Kidney (tissue), 14 donors: ENCODE results near the gene ZNF524. TPM values are rescaled to one million over a fixed set of nuclear protein-coding genes. Genes with fewer than 3 reads are reported as not detected.

Experiments
- DNase-seq, 5 donors: peaks; one replicate each; pipeline ENCODE4 v3.0.0-alpha.2; 2013 to 2020
- FAIRE-seq: peaks from 2 replicates; lab custom pipeline; 2012; peaks lifted over from hg19 to GRCh38; lab: Jason Lieb, UNC
- H3K27ac ChIP-seq, 2 donors: one replicate each; pipeline ENCODE4 v1.7.0; 2013; ENCODE audit warnings: low read depth in 2 of 2, low read length in 2 of 2, inconsistent platforms in 1 of 2
- H3K27me3 ChIP-seq: one replicate; pipeline ENCODE4 v1.7.1; 2013; ENCODE audit warnings: low read length, inconsistent platforms; ENCODE audit not compliant: control insufficient read depth, insufficient read depth
- H3K36me3 ChIP-seq, 3 donors: one replicate each; pipeline versions ENCODE4 v1.7.0 to v1.7.1; 2013; ENCODE audit warnings: low read length in 3 of 3, control low read depth in 1 of 3, inconsistent platforms in 1 of 3; ENCODE audit not compliant: insufficient read depth in 3 of 3, control insufficient read depth in 2 of 3
- H3K4me1 ChIP-seq, 3 donors: one replicate each; pipeline versions ENCODE4 v1.7.0 to v1.7.1; 2013; ENCODE audit warnings: low read length in 3 of 3, inconsistent platforms in 1 of 3, low read depth in 1 of 3; ENCODE audit not compliant: control insufficient read depth in 2 of 3, insufficient read depth in 2 of 3
- H3K4me3 ChIP-seq, 3 donors: one replicate each; pipeline versions ENCODE4 v1.7.0 to v1.8.1; 2013; ENCODE audit warnings: low read length in 3 of 3, control low read depth in 1 of 3, inconsistent platforms in 1 of 3
- H3K9ac ChIP-seq, 3 donors: one replicate each; pipeline versions ENCODE4 v1.7.0 to v1.7.1; 2013; ENCODE audit warnings: low read length in 3 of 3, control low read depth in 1 of 3, inconsistent platforms in 1 of 3
- H3K9me3 ChIP-seq, 3 donors: one replicate each; pipeline versions ENCODE4 v1.7.0 to v1.7.1; 2013; ENCODE audit warnings: low read length in 3 of 3, control low read depth in 1 of 3, inconsistent platforms in 1 of 3; ENCODE audit not compliant: control insufficient read depth in 2 of 3, insufficient read depth in 1 of 3
- intact Hi-C: fragments of 100-400 bp; cut with DNase I; formaldehyde crosslinking; loops from one replicate; pipeline ENCODE4 v1.11.1; 2022
- polyA plus RNA-seq: library from polyadenylated mRNA; stranded (reverse); fragments of 350-450 nt; fragmentation: Illumina TruSeq; extraction: RNeasy Lipid Tissue Mini Kit (QIAGEN cat#74804); gene quantifications from one replicate; pipeline ENCODE4 v1.2.3, GENCODE V29; 2014; ENCODE audit warnings: low read depth, low replicate concordance; ENCODE audit not compliant: insufficient read depth
- total RNA-seq: library from RNA; stranded (reverse); fragmentation: NEBNext Ultra II Directional; extraction: Animal tissue kit (Norgen Biotek cat#: 25700); gene quantifications from one replicate; pipeline ENCODE4 v1.2.1, GENCODE V29; 2021
- TF ChIP-seq, protein P1 (sequence below): IDR thresholded peaks from 3 replicates; pipeline ENCODE4 v1.5.1; 2012; ENCODE audit warnings: mild to moderate bottlenecking, moderate library complexity, borderline replicate concordance; ENCODE audit not compliant: insufficient read depth; ENCODE audit errors: extremely low read depth
- donor health status: control.
- donor health status: control.
- donor health status: control.
- donor health status: control.
- donor health status: control.
- donor health status: DM: yes; HTN: yes; CAD: no.
- donor health status: Normal renal cell carcinoma (clear cell type).

The ZNF524 gene
- total and polyA plus RNA-seq, 2 donors from 2014 or later = 22.9 to 32.6 TPM

DNA sequence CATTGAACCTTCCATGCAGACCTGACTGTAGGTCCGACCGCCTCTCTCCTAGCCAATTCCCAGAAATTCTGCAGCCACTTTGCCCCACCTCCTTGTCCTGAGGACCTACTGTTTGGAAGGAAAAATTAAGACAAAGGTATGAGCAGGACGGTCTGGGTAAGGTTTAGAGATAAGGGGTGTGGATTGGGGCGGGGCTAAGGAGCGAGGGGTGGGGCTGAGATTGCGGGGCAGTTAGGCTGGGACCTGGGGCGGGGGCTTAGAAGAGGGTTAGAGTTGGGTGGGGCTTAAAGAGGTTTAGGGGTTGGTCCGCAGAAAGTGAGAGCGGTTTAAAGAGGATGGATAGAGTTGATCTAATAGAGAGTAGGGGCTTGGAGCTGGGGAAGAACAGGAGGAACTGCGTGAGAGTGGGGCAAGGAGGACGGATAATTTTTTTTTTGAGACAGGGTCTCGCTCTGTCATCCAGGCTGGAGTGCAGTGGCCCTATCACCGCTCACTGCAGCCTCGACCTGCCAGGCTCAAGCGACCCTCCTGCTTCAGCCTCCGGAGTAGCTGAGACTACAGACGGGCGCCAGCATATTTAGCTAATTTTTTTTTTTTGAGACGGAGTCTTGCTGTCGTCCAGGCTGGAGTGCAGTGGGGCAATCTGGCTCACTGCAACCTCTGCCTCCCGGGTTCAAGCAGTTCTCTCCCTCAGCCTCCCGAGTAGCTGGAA is 3.6 kb downstream of the ZNF524 start:
- H3K9ac ChIP-seq = no peak overlapping the region
- H3K27me3 ChIP-seq = no peaks in the 10 kb centered on the region
- DNase-seq (peak in 1 of 5 donors; percentile 75), FAIRE-seq (no peak)
- H3K4me1 ChIP-seq = peaks cover 0 to 20% (median 3%) of the 10 kb centered on the region in 3 donors
- no peaks in the 10 kb centered on the region for H3K9me3 ChIP-seq
- H3K4me3 ChIP-seq = no peak overlapping the region
- intact Hi-C loops = no loop called here
- TF ChIP-seq, protein P1, sequence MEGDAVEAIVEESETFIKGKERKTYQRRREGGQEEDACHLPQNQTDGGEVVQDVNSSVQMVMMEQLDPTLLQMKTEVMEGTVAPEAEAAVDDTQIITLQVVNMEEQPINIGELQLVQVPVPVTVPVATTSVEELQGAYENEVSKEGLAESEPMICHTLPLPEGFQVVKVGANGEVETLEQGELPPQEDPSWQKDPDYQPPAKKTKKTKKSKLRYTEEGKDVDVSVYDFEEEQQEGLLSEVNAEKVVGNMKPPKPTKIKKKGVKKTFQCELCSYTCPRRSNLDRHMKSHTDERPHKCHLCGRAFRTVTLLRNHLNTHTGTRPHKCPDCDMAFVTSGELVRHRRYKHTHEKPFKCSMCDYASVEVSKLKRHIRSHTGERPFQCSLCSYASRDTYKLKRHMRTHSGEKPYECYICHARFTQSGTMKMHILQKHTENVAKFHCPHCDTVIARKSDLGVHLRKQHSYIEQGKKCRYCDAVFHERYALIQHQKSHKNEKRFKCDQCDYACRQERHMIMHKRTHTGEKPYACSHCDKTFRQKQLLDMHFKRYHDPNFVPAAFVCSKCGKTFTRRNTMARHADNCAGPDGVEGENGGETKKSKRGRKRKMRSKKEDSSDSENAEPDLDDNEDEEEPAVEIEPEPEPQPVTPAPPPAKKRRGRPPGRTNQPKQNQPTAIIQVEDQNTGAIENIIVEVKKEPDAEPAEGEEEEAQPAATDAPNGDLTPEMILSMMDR = no peak
- H3K27ac ChIP-seq = no peak overlapping the region
- peaks cover 0 to 3% (median 0%) of the 10 kb centered on the region in 3 donors for H3K36me3 ChIP-seq

DNA sequence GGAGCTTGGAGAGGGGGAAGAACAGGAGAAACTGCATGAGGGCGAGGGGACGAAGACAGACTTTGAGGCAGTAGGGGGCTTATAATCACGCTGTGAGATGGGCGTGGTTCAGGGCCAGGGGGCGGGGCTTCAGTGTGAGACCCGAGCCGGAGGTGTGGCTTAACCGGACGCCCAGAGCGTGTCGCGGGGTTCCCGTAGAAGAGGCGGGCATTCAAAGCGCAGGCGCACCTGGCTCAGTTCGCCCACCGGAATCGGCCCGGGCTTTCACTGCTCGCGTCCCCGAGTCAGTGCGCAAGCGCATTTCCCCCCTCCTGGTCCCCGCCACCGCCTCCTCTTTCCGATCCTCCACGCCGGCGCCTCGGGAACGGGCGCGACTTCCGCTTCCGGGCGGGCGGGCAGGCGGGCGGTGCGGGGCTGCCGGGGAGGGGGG is 5.1 kb downstream of the ZNF524 start:
- peaks cover 0 to 20% (median 3%) of the 10 kb centered on the region in 3 donors for H3K4me1 ChIP-seq
- peak overlapping the region; percentile 66 to 89 (median 75) for H3K4me3 ChIP-seq
- DNase-seq (peak; percentile 99 to 100 (median 99)), FAIRE-seq (no peak)
- TF ChIP-seq, protein P1 = no peak
- no peaks in the 10 kb centered on the region for H3K9me3 ChIP-seq
- H3K36me3 ChIP-seq = peaks cover 0 to 3% (median 0%) of the 10 kb centered on the region in 3 donors
- peak overlapping the region; percentile 92 to 98 for H3K27ac ChIP-seq
- H3K27me3 ChIP-seq = no peaks in the 10 kb centered on the region
- peak overlapping the region in 2 of 3 donors; percentile 27 to 60 for H3K9ac ChIP-seq
- intact Hi-C loops = no loop called here

DNA sequence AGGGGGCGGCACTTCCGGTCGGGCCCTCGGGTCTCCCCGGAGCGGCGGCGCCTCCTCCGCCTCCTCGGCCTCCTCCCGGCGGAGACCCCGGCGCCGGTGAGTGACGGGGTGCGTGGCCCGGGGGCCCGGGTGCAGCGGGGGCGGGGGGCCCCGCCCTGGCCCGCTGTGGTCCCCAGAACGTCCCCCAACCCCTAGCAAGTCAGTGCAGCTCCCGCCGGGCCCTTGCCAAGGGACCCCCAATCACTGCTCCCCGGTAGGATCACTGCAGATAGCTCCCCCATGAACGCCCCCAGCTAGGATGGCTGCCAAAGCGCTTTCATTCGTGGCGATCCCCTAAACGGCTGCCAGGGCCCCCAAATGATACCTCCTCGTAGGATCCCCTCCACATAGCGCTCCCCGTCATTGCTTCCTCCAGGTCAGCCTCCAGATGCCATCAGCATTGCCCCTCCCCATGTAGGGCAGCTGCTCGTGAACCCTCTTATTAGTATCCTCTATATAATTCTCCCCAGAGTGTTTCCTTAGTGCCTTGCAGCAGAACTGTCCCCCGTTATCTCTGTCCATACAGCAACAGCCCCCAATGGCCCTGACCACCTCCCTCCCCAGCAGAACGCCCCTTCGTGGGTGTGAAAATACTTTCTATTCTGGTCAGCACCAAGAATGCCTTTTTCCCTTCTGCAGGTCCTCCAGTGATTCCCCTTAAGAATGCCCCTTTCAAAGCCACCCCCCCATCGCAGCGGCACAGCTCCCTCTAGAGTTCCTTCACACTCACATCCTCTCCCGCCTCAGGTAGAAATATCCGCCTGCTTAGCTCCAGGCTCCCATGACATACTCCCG is 5.8 kb downstream of the ZNF524 start, which contains the start of gene ZNF865:
ZNF865 (plus strand) TSS at position 11 of the 834 bp plus-strand sequence. CDS start 7,972 bp downstream, outside the sequence.
- intact Hi-C loops = no loop called here
- Histone ChIP-seq H3K9ac (peak within 1 kb of the TSS; percentile 81 to 90 (median 83)), H3K36me3 (peaks cover 0 to 3% (median 0%) of the 10 kb centered on the region in 3 donors), H3K4me3 (peak within 1 kb of the TSS; percentile 81 to 92 (median 89)), H3K27ac (peak within 1 kb of the TSS; percentile 92 to 98), H3K9me3 (no peaks in the 10 kb centered on the region), H3K27me3 (no peaks in the 10 kb centered on the region), H3K4me1 (peaks cover 0 to 18% (median 3%) of the 10 kb centered on the region in 3 donors)
- FAIRE-seq (no peak), DNase-seq (peak; percentile 87 to 94 (median 90))
- TF ChIP-seq, protein P1 = peak; percentile 68
